ENCODE results near the gene DLG2.
"Not testable (repeated sequence)": the region's sequence is repeated elsewhere in the genome, so short reads cannot be mapped to it uniquely, and the experiment has no call there.

DLG2 gene

DNA sequence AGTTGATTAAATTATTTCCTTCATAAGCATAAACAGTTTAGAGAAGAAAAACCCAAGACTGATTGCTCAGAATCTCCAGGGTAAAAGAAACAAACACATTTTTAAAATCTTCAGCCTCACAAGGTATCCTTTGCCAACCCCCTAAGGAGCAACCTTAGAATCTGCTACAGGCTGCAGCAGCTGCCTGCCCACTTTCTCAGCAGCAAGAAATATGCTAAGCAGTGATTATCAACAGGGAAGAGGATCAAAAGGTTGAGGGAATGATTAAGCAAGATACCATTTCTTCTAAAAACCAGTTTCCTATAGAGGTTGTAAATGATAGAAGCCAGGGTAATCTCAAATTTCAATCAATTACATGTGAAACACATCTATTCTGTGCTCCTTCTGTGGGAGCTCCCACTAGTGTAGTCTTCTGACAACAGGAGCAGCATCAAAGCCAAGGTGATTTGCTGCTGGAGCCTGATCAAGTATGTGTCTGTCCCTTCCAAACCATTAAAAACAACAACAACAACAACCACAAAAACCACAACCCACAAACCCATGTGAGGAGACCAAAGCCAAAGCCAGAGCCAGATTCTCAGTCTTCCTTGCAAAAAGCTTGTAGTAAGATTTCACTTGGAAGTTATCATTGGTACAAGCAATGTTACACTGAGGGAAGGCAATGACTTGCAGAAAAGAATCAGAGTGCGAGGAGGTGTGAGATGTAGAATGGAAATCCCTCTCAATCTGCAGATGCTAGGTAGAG is 761.2 kb downstream of the DLG2 start:
- in situ Hi-C loops (cut with HindIII; ENCODE audit: low sequenced_read_pairs) = no loop called here

DNA sequence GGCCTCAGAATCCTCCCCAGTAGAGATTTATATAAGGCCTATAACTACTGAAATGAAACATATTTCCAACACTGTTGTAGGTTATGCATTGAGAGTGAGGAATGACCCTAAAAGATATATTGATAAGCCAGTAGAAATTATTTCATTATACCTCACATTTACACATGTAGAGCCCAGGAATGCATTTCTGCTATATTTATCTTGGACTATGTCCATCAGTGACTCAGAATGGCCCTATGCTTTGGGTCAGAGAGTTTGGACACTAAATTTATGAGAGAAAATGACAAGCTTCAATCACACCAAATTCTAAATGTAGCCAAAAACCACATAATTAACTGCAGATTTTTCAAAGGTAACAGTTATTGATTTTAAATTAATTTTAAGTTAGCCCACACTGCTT is 761.9 kb downstream of the DLG2 start:
- in situ Hi-C loops (cut with HindIII; ENCODE audit: low sequenced_read_pairs) = no loop called here

DNA sequence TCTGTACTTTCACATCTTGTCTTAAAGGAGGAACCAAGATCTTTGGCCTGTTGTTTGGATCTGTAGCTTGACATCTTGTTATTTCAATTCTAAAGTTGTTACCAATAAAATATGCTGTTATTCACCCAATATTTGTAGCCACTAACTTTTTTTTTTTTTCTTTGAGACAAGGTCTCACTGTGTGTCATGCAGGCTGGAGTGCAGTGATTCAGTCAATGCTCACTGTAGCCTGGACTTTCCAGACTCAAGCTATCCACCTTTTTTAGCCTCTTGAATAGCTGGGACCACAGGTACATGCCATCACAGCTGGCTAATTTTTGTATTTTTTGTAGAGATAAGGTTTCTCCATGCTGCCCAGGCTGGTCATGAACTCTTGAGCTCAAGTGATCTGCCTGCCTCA is 769.4 kb downstream of the DLG2 start:
- in situ Hi-C loops (cut with HindIII; ENCODE audit: low sequenced_read_pairs) = no loop called here

DNA sequence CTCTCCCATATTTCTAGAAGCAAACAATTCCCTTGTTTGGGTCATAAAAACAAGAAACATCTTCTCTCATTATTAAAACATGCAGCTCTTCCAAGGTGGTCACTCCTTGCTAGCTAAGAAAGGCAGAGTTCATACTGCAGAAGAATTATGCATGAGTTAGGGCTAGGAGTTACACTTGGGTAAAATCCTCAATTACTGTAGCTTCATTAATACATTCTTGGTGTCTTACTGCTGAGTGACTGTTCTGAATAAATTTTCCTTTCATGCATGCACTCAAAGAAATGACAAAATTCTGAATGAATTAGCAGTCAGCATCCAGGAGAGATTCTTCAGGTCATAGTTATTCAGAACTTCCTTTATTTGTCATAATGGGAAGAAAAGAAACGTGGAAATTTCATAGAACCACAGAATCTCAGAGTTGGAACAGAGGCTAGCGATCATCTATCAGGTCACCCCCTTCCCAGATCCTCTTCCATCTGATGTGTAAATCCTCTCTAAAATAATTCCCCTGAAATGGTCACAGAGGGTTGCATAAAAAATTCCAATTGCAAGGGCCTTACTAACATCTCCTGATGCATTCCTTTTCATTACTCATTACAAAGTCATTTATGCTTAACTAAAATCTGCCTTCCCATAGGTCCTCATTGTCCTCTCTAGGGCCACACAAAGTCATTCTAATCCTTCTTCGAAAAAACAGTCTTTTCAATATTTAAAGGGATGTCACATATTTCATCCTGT is 771.5 kb downstream of the DLG2 start:
- in situ Hi-C loops (cut with HindIII; ENCODE audit: low sequenced_read_pairs) = no loop called here

DNA sequence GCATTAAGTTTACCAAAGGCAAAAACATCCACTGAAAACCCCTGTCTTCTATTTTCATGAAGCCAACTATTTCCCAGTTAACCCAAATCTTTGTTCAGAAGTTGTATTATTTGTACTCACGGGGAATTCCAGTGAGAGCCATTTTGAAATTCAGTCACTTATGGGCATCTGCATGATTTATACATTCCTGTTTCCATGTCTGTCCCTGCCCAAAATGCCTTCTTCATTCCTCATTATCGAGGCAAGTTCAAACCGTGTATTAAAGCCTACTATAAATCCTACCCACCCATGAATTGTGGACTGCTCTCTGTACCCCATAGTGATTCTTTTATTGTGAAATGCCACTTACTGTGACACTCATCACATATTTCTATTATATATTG is 772.7 kb downstream of the DLG2 start:
- in situ Hi-C loops (cut with HindIII; ENCODE audit: low sequenced_read_pairs) = no loop called here

DNA sequence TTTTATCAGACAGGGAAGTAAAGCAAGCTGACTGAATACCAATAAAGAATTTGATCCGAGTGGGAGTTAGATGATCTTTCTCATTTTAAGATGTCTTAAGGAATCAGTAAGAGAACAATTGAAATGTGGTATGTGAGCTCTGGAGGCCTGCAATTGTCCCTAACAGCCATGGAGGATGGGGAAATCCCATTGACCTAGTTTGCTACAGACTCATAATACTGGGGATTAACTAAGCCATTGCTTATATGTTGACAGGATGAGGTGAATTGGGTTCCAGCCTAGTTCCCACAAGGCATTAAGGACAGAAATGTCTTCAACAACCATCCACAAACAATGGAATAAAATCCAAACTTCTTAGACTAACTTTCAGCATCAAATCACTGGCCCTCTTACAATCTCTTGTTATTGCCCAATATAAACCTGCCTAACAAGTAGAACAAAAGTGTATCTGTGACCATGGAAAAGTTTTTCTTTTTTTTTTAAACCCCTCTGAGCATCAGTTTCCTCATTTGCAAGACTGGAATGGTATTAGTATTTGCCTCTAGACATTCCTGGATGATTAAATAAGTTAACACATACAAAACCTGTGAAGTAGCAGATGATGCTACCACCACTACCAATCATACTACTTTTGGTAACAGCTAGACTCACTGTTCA is 773.2 kb downstream of the DLG2 start:
- in situ Hi-C loops (cut with HindIII; ENCODE audit: low sequenced_read_pairs) = no loop called here

DNA sequence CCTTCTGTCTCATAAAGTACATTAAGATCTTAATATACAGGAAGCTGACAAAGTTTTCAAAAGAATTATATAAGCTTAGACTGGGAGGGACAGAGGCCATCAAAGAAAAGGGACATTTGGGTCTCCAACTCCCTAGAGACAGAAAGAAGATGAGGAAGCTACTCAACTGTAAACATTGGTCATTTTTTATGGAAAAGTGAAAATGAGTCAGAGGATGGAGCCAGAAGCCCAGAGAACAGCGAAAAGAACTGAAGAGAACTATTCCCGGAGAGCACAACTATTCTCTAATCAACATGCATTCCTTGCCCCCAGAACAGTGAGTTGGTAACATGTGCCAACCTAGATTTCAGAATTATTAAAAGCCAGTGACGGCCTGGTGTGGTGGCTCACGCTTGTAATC is 779.3 kb downstream of the DLG2 start:
- in situ Hi-C loops (cut with HindIII; ENCODE audit: low sequenced_read_pairs) = no loop called here

DNA sequence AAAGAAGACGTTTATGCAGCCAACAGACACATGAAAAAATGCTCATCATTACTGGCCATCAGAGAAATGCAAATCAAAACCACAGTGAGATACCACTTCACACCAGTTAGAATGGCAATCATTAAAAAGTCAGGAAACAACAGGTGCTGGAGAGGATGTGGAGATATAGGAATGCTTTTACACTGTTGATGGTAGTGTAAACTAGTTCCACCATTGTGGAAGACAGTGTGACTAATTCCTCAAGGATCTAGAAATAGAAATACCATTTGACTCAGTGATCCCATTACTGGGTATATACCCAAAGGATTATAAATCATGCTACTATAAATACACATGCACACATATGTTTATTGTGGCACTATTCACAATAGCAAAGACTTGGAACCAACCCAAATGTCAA is 786.9 kb downstream of the DLG2 start:
- in situ Hi-C loops (cut with HindIII; ENCODE audit: low sequenced_read_pairs) = not testable (repeated sequence)

DNA sequence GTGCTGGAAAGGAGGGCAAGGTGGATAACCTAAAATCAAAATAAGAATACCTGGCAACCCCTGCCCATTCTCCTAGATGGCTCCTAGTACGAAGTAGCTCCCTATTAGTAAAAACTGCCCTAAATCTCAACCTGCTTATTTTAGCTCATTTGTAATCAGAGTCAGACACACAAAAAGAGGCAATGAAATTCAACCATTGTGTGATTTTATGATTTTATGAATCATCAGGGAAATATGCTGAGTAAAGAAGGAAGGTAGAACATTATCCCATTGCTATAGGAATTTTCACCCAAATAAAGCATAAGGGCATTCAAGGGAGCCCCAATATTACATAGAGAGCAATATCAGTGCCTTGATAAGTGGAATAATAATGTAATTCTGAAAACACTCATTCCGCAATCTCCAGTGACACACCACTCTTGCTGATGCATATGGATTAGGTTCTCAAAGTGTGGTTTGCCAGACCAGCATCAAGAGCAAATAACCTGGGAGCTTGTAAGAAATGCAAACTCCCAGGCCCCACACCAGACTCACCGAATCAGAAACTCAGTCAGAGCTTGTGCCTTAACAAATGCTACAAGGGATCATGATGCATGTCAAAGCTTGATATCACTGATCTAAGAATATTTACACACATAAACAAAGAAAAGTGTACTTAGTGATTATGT is 789.6 kb downstream of the DLG2 start:
- in situ Hi-C loops (cut with HindIII; ENCODE audit: low sequenced_read_pairs) = no loop called here

DNA sequence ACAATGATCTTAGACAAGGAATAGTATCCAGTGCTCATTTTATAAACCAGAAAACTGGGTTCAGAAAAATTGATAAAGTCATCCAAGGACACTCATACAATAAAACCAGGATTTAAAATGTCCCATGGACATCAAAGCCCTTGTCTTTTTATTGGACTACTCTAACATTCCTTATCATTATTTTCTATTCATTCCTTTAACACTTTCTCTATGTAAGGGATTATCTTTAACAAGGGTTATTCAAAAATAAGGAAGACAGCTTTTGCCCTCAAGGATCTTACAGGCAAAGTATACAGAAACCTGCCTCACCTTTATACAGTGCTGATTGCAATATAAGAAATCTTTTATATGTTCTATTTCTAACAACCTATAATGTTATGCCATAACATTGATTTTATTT is 790.8 kb downstream of the DLG2 start:
- in situ Hi-C loops (cut with HindIII; ENCODE audit: low sequenced_read_pairs) = no loop called here

DNA sequence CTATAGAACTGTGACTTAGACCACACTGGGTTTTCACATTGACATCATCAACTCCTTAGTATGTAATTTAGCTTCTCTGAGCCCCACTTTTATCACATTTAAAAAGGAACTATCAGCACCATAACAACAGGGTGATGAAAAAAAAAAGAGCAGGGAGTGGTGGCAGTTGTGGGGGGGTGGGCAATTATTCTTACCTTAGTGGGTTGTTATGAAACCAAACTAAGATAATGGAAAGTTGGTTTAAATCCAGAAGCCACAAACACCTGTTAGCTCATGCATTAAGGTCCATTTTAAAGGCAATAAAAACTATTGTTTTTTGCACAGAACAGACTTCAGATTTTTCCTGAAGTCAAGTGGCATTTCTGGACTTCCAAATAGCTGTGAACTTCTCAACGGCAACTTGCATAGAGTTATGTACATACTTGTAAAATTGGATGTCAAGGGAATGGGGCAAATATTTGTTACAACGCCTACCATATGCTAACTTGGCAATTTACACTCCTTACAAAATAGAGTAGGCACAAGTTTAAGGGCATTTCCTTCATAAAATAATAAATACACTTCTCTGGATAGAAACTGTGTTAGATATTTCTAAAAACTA is 793.6 kb downstream of the DLG2 start:
- in situ Hi-C loops (cut with HindIII; ENCODE audit: low sequenced_read_pairs) = no loop called here

DNA sequence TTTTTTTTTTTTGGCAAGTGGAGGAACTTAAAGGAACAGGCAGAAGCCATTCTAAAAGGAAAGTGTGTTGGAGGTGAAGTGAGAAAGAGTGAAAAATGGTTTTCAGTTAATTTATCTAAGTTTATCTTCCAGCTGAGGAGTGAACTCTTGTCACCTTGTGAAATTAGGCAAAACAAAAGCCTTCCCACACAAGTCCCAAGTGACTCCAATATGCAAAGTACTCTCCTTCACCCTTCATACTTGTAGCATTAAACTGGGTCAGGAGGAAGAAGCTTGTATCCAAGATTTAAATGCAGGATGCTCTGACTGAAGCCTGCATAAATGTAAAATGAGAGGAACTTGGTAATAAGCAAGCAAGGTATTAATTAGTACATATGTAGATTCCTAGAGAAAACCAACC is 796.8 kb downstream of the DLG2 start:
- in situ Hi-C loops (cut with HindIII; ENCODE audit: low sequenced_read_pairs) = no loop called here

DNA sequence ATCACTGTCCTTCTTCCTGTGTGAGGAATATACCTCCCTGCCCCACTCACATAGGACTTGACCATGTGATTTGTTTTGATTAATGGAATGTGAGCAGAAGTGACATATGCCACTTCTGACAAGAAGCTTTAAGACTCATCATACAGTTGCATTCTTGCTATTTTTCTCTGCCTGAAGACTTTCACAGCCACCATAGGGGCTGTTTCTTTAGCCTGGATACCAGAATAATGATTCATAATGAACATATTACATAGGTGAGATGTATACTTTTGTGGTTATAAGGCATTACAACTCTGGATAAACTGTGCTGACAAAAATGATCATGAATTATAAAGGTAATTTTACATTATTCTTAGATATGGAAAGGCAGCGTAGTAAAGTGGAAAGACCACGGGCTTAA is 798.0 kb downstream of the DLG2 start:
- in situ Hi-C loops (cut with HindIII; ENCODE audit: low sequenced_read_pairs) = no loop called here

DNA sequence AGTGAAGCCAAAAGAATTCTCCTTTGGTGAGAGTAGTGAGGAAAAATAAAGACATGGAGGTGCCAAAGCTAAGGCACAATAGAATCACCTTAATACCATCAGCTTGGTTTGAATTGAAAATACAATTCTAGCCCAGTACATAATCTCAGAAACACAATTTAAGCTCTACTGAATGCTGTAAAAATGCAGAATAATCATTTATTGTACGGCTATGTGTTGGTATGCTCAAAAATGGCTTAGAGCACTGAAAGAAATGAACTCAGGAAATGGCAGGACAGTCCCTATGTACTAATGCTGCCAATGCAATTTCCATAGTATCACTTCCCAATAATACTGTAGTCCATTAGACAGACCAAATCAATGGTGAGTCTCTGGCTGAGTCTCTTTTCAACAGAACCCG is 798.5 kb downstream of the DLG2 start:
- in situ Hi-C loops (cut with HindIII; ENCODE audit: low sequenced_read_pairs) = no loop called here

DNA sequence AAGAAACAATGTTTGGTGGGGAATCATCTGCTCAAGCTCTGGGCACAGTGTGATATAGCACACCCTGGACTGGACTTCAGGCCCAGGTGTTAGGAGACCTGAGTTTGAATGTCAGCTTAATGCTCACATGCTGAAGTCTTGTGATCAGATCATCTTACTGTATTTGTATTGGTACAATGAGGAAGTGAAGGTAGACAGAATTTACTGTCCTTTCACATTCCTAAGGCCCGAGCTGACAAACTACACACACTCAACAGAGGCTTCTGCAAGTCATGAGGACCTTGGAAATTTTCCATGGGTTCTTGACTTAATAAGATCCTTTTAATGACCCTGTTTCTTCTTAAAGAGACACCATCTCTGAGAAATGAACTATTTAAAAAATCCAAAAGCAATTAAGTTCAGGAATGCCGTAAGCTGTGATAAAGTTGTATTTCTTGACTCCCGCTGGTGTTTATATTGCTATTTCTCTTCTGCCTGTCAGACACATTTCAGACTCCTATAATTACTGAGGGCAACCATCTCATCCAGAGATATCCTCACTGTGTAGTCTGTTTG is 802.0 kb downstream of the DLG2 start:
- in situ Hi-C loops (cut with HindIII; ENCODE audit: low sequenced_read_pairs) = no loop called here

DNA sequence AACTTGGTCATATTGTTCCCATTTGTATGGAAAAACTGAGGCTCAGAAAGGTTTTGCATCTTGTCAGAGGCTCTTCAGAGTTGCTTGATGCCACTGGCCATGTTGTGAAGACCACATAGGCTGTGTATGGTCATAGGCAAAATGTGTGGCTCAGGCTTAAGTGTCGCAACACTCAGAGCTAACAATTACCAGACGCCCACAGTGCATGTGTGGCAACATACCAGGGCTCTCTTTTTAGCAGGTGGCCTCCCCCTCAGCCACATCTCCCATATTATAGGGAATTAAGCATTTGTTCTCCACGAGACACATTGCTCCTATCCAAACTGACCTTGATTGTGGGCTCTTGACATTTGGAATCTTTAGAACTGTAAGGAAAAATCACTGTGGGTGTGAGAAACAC is 802.5 kb downstream of the DLG2 start:
- in situ Hi-C loops (cut with HindIII; ENCODE audit: low sequenced_read_pairs) = no loop called here

DNA sequence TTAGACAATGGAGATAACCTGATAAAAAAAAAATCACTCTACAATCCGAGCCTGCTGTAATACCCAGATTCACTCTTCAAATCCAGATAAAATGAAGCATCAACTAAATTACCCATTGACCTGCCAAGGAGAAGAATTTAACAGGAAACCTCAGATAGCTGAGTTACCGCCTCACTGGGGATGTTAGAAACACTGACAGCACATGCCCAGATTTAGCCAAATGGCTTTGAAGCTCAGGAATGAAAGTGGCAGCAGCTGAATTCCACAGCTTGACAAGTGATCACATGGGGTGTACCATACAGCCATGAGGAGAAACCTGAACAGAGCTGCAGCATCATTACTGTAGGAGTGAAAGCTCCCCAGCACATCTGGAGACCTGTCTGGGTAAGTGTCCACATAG is 807.6 kb downstream of the DLG2 start:
- in situ Hi-C loops (cut with HindIII; ENCODE audit: low sequenced_read_pairs) = no loop called here

DNA sequence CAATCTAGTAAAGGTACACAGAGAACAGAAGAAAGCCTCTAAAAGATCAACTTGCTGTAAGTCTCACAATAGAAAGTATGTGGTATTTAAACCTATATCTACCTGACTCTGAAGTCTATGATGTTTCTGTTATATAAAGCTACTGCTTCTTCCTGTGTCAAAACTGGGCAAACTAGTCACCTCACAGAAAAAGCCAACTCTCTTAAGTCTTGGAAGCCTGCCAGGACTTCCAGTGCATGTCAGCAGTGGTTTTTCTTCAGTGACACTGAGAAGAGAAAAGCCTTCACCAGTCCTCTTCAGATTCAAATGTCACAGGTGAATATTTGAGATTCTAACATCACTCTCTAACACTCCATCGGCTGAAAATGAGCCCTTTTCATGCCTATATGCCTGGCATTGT is 808.0 kb downstream of the DLG2 start:
- in situ Hi-C loops (cut with HindIII; ENCODE audit: low sequenced_read_pairs) = no loop called here

DNA sequence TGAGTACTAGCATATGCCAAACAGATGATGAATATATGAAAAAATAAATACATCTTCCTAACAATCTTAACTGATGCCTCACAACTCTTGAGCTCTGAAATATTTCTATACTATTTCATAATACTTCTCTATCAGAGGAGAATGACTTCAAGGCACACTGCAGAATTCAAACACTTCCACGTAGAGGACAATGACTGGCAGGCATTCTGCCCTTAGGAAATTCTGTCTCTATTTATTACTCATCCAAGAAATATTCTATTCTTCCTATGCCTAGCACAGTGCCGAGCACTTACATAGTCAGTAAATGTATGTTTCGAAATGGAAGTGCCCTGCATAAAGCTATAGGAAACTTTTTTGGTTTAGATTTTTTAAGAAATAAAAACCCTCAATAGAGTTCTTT is 809.1 kb downstream of the DLG2 start:
- in situ Hi-C loops (cut with HindIII; ENCODE audit: low sequenced_read_pairs) = no loop called here

DNA sequence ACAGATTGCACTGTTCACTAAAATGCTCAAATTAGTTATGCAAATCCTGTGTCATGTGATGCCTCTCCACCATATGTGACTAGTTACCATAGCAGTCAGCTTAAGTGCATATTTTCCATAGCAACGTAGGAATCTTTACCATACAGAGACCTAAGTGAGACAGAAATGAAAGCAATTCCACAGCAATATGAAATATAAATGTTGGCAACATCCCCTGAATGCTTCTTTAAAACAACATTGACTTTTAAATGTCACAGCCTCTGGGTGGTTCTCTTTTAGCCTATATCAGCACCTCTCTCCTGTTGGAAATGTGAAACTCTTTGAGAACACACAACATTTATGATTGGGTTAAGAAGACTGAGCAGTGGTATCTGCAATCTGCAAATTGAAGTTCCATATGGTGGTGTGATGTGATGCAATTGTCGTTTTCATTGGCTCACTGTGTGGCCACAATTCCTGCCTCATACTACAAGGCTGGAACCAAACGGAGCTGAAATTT is 814.6 kb downstream of the DLG2 start:
- in situ Hi-C loops (cut with HindIII; ENCODE audit: low sequenced_read_pairs) = no loop called here

DNA sequence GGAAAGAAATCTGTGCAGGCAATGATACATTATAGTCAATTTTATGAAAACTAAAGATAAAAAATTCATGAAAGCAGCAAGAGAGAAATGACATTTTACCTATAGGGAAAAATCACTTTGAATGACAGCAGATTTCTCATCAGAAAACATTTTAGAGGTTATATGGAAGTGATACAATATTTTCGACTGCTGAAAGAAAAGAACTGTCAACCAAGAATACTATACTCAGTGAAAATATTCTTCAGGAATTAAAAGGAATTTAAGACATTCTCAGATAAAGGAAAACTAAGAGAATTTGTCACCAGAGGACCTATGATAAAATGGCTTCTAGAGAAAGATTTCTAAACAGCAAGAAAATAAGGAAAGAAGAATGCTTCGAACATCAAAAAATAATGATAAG is 820.8 kb downstream of the DLG2 start:
- in situ Hi-C loops (cut with HindIII; ENCODE audit: low sequenced_read_pairs) = no loop called here

Data from DLD1 (cell line).